Left cardiac atrium (tissue), 4 donors: ENCODE data around the gene IRF8. TPM values are rescaled to one million over a fixed set of nuclear protein-coding genes. Genes with fewer than 3 reads are reported as not detected.
"Not testable (repeated sequence)": the region's sequence is repeated elsewhere in the genome, so short reads cannot be mapped to it uniquely, and the experiment has no call there.

Experiments
- ATAC-seq, 2 donors: fragments of 200-7000 bp; cut with Tn5 transposase; one replicate each; pipeline ENCODE4 v1.9.1; 2020; ENCODE audit warnings: mild to moderate bottlenecking in 2 of 2, moderate library complexity in 2 of 2
- DNase-seq: peaks from one replicate; pipeline ENCODE4 v3.0.0-alpha.2; 2020
- intact Hi-C, 2 donors: fragments of 100-400 bp; cut with DNase I; formaldehyde crosslinking; loops; one replicate each; pipeline versions ENCODE4 v1.14.1 to v1.15.1; 2022 to 2023
- total RNA-seq, 2 donors: library from RNA; stranded (reverse); fragmentation: NEBNext Ultra II Directional; extraction: Animal tissue kit (Norgen Biotek cat#: 25700); gene quantifications; one replicate each; pipeline ENCODE4 v1.2.1, GENCODE V29; 2021
- donor health status: DM: no; HTN: yes; CAD: no.
- donor health status: DM: no; HTN: yes; CAD: no; lungs with severe emphysema.
- donor health status: DM: yes; HTN: yes; CAD: no.
- donor health status: Dilated cardiomyopathy.

Gene IRF8
- total RNA-seq, 2 donors from 2014 or later, result 9.2 to 15.6 TPM

DNA sequence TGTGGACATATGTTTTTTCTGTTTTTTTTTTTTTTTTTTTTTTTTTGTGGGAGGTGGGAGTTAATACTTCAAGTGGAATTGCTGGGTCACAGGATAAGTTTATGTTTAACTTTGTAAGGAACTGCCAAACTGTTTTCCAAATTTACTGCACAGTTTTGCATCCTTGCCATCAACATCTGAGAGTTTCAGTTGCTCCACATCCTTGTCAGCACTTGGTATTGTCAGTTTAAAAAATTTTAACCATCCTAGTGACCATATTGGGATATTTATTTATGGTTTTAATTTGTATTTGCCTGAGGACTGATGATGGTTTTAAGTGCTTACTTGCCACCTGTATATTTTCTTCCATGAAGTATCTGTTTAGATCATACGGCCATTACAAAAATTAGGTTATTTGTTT is 34.0 kb upstream of the IRF8 start:
- ATAC-seq (no peak), DNase-seq (no peak)
- intact Hi-C loops, result no loop called here

DNA sequence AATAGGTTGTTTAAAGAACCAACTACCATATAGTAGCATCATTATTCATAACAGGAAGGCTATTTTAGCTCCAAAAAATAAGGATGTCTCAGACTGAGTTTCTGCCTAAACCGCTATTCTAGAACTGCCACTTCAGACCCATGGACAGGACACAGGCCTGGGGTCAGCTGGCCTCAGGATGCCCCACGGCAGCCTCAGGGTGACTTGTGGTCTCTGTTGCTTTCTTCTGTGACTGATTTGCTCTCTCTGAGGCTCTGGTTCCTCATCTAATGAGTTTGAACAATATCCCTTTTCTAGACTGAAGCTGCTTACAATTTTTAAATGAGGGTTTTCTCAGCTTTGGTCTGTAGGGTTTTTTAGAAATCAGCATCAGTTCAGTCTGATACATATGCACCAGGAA is 31.8 kb upstream of the IRF8 start:
- ATAC-seq (no peak), DNase-seq (no peak)
- intact Hi-C loops, result no loop called here

DNA sequence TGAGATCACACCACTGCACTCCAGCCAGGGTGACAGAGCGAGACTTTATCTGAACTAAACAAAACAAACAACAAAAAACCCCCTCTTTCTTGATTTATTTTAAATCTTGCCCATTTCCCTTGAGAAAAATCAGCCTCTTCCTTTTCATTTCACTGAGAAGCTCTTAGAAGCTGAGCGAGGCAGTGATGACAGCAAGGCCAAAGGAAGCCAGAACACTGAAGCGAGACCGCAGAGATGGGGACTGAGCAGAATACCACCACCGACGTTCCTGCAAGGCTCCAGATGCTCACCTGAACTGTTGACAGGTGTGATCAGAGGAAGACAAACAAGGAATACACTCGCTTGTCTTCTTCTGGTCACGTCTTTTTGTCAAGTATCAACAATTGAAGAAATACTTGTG is 30.5 kb upstream of the IRF8 start:
- intact Hi-C loops, result no loop called here
- ATAC-seq (no peak), DNase-seq (no peak)

DNA sequence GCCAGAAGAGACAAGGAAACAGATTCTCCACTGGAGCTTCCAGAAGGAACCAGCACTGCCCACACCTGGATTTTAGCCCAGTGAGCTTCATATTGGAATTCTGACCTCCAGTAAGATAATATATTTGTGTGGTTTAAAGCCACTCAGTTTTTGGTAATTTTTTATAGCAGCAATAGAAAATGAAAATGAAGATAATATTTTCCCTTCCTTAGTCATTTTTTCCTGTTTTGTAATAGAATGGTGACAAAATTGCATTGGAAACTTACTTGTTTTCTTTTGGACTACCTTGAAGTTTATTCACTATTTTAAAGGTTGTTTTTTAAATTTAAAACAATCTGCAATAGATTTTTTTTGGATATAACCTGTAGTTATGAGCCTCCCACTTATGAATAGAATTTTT is 29.8 kb upstream of the IRF8 start:
- no peak for ATAC-seq

DNA sequence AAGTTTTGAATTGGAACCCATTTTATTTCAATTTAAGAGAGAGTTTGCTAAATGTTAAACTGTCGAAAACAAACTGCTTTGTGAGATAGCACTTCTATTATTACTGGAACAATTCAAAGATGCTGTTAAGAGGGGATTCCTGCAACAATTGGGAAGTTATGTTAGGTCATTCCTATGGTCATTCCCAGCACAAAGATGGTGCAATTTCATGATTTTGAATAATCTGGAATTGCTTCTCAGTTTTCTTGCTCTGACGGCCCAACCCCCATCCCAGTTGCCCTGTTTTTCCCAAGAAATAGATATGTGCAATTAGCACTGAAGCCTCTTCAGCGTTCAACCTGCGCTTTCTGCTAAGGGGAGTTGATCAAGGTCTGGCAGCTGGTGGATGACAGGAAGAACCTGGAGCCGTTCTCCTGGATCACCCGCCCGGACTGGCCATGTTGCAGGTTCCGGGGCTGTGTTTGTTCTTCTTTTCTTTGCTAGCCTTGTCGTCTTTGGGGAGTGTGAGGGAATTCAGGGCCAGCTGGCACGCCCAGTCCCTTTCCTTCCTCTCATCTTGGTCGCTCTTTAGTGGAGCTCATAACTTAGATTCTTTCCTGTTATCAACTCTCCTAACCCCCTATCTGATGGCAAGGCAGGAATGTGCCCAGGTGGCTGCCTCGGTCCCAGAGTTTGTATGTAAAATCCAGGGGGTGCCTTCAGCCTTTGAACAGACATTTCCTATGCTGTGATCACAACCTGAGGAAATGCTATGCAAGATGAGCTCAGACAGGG is 29.0 kb upstream of the IRF8 start:
- ATAC-seq, result peak; percentile 44 to 57
- intact Hi-C loops, result no loop called here
- no peak for DNase-seq

More for the DNA sequence above, 29.8 kb upstream of the IRF8 start:
- no peak for DNase-seq
- intact Hi-C loops, result no loop called here

DNA sequence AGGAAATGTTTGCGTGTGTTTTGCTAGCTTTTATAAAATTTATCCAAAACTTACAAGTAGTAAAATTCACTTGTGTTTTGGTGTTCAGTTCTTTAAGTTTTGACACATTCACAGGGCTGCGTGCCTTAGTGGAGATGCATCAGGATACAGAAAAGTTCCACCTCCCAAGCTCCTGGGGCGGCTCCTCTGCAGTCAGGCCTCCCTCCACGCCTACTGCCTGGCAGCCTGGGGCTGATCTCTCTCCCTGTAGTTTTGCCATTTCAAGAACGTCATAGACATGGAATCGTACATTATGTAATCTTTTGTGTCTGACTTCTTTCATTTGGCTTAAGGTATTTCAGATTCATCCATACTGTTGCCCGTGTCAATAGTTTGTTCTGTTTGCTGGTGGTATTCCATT is 27.2 kb upstream of the IRF8 start:
- intact Hi-C loops, result no loop called here
- ATAC-seq (no peak), DNase-seq (no peak)

DNA sequence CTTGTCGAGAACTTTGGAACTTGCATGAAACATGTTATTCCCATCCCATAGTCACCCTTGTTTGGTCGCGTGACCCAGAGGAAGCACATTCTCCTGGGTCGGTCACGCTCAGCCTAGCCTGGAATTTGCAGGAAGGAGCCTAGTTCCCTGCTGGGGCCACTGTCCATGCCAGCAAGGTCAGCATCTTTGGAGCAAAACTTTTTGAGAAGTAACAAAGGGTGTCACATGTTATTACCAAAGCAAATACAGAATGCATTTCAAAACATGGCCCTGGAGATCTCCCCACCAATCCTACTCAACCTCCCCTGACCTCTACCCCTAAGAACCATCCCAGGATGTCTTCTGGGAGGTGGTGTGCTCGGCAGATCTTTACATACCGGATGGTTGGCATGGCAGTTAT is 26.2 kb upstream of the IRF8 start:
- no peak for DNase-seq
- intact Hi-C loops, result no loop called here
- peak; percentile 27 to 81 for ATAC-seq

DNA sequence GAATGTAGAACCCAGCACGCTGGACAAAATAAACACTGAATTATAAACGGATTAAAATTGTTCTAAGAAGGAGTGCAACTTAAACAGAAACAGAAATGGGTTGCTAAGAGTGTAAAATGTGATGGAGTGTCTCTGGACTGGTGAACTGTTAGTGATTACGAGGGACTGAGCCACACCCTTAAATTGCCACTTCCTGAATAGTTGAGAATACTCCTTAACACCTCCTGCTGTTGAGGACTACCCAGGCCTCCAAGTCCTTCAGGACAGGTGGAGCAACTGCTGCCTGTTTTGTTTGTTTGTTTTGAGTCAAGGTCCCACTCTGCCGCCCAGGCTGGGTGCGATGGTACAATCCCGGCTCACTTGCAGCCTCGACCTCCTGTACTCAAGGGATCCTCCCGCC is 25.8 kb upstream of the IRF8 start:
- no peak for DNase-seq
- intact Hi-C loops, result no loop called here
- ATAC-seq, result no peak

DNA sequence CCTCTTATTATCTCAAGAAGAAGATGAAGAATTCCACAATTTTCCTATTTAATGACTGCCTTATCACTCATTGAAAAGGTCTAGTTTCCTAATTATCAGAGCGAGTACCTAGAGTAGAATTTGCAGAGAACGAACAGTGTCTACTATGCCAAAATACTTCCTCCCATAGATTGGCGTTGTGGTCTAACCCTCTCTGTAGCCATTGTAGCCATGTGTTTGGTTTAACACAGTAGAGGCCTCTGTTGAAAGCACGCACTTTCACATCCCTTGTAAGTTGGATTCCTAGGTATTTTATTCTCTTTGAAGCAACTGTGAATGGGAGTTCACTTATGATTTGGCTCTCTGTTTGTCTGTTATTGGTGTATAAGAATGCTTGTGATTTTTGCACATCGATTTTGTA is 24.9 kb upstream of the IRF8 start:
- intact Hi-C loops, ATAC-seq, DNase-seq: not testable (repeated sequence)

DNA sequence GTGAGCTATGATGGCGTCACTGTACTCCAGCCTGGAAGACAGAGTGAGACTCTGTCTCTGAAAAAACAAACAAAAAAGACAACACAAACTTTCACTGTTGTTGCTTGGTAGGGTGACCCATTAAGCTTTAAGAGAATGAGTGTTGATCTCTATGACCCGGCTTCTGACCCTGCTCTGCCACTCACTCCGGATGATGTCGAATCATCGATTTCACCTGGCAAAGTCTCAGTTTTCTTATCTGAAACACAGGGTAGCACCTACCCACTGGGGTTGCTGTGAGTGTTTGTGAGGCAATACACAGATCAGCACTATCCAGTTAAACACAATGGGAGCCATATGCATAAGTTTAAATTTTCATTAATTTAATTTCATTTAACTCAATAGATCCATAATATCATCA is 20.6 kb upstream of the IRF8 start:
- no peak for ATAC-seq
- intact Hi-C loops, result no loop called here
- no peak for DNase-seq

DNA sequence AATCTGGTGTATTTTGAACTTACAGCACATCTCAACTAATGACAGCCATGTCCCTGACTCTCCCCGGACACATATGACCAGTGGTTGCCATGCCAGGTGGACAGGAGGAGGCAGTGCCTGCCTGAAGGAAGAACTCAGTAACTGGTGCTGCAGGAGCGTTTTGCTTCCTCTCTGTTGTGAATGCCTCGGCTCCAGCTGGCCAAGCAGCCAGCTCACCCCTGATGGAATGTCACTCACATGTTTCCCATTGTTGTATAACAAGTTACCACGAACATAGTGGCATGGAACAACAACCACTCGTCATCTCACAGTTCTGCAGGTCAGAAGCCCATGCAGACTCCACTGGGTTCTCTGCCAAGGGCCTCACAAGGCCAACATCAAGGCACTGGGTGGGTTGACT is 20.1 kb upstream of the IRF8 start:
- no peak for ATAC-seq
- intact Hi-C loops, result no loop called here
- DNase-seq, result no peak

DNA sequence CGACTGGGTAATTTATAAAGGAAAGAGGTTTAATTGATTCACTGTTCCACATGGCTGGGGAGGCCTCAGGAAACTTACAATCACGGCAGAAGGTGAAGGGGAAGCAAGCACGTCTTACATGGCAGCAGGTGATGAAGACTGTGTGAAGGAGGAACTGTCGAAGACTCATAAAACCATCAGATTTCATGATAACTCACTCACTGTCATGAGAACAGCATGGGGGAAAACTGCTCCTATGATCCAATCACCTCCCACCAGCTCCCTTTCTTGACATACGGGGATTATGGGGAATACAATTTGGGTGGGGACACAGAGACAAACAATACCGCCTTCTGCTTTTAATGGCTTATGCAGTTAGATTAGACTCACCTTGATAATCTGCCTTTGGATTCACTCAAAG is 19.4 kb upstream of the IRF8 start:
- intact Hi-C loops, result no loop called here
- ATAC-seq (no peak), DNase-seq (no peak)

DNA sequence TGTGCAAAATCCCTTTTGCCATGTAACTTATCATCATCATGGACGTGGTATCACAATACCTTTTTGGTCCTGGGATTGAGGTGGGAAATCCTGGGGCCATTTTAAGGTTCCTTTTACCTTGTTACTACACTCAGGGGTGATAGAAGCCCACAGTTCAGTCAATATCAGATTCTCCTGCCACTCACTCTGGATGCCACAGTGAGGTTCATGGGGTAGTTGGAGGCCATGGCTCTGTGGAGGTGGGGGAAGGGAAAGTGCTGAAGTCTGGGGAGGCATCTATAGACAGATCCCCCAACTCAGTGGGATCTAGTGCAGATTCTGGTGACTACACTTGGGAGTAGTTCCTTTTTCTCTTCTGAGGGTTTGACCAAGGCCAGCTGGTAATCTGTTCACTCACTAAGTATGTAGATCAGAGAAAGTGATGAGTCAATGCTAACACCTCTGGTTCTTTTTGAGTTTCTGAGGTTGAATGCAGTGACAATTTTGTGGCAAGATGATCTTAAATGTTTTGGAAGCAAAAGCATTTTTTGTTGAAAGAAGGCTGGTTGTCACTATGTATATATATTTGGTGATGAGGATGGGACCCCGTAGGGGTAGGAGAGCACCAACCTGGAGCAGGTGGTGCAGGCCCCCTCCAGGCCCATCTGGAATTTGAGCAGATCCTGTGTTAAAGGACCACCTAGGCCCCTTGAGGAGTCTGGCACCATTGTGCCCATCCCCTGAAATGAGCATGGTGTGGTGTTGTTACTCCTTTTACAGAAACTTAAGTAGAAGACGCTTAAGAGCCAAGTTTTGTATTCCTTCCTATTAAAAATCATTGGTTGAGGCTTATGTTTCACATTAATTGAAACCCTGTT is 18.8 kb upstream of the IRF8 start:
- DNase-seq (no peak), ATAC-seq (no peak)
- intact Hi-C loops, result no loop called here

DNA sequence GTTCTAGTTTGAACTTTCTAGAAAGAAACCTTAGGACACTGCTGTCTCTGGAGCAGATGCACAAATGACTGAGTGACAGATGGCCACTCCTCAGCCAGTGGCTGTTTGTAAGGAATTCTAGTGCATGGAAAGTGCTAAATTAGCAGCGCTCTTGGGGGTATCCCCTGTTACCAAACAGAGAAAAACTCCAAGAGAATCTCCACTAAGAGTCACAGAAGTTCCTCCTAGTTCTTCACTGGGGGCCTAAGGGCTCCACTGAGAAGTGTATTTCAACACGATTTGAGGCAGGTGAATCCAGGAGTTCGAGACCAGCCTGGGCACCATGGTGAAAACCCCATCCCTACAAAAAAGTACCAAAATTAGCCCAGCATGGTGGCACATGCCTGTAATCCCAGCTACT is 18.1 kb upstream of the IRF8 start:
- intact Hi-C loops, result no loop called here
- ATAC-seq (no peak), DNase-seq (no peak)

DNA sequence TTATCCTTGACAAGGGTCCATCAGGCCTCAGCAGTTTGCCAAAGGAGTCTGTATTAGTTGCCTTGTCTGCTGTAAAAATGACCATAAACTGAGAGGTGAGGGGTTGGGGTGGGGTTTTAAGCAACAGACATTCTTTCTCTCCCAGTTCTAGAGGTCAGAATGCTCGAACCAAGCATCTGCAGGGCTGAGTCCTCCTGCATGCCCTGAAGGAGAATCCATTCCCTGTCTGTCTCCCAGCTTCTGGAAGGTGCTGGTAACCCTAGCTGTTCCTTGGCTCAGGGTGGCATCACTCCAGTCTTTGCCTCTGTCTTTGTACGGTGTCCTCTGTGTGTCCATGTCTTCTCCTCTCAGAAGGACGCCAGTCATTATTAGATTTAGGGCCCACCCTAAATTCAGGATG is 17.5 kb upstream of the IRF8 start:
- DNase-seq (no peak), ATAC-seq (no peak)
- intact Hi-C loops, result no loop called here

DNA sequence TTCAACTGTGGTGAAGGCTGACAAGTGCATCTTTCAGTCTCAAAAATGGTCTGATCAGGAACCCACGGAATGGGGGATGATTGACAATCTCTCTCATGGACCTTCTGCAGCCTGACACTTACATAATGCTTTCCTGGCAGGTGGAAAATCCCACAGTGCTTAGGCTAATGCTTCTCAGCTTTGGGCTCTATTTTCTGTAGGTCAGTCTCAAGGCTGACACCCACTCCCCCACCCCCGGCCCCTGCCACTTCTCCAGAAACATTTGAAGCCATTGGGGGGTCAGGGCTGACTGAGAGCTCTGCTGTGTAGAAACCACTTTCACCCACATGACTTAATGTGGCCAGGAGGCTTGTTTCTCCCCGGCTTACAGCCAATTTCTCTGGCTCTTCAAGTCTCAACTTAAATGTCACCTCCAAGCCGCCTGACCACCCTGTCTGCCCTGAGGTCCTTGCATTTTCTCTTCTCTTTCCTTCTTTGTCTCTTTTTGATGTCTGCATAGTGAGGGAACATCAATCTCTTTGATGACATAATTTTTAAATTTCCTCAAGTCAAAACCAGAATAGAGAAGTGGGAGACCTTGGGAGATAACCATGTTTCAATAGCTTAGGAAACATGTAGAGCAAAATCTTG is 16.7 kb upstream of the IRF8 start:
- intact Hi-C loops, result no loop called here
- ATAC-seq (no peak), DNase-seq (no peak)

DNA sequence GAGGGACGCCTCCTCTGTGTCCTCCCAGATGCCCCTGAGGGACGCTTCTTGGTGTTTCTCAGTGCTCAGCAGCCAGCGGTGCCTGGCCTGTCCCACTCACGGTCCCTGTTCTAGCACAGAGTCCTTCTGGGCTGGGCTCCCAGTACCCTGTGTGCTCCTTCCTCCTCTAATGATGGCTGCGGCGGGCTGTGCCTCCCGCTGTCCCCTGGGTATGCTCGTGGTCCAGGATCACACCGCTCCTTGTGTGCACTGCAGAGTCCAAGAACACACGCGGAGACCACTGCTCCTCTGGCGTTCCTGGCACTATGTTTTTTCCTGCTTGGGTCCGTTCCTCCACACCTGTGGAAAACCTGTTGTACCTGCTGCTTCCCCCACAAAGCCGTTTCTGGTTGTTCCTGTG is 15.1 kb upstream of the IRF8 start:
- no peak for DNase-seq
- intact Hi-C loops, result no loop called here
- no peak for ATAC-seq

DNA sequence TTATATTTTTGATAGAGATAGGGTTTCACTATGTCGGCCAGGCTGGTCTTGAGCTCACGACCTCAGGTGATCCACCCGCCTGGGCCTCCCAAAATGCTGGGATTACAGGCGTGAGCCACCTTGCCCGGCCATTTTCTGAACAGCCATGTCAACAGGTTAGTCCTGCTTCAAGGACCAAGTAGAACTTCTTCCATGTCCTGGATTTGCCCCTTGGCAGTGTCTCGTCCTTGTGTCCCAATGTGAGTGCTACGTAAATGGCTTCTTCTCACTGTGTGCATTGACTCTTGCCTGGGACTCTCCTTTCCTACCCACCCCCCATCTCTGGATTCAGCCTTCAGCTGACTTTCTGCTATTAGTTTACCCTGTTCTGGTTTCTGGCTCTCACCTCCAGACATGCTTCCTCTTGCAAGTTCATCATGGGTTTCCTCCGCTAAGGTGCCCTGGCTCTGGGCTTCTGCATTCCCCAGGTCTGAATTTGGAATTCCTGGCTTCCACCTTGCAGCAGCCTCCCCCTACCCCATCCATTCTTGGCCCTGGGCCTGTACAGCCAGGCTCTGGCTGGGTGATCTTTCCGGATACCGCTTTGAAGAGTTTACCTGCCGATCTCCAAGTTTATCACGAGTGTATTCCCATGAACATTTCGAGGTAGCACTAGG is 14.0 kb upstream of the IRF8 start:
- no peak for DNase-seq
- intact Hi-C loops, result no loop called here
- no peak for ATAC-seq

DNA sequence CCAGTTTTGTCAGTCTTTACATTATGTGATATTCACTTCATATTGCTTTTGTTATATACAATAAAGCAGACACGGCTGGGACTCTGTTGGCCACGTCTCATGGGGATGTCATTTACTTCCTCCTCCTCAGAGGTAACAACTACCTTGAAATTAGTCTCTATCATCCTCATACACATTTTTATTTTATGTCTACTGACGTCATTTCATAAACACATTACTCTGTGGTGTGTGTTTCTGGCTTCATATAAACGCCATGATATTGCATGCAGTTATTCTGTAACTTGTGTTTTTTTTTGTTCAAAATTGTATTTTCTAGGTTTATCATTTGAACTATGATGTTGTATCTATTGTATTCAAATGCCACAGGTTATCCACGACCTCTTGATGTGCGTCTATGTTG is 13.4 kb upstream of the IRF8 start:
- DNase-seq, result no peak
- intact Hi-C loops, result no loop called here
- ATAC-seq, result no peak
